BE2C (cell line): ENCODE results near the gene GPR39.

Experiments used
- DNase-seq: peaks from one replicate; pipeline ENCODE4 v3.0.0-alpha.2; 2020
- H3K27me3 ChIP-seq: fragments of 250-450 bp; sonication (Bioruptor Pico); 2 replicates; pipeline ENCODE4 v1.5.1; 2020; ENCODE audit warnings: mild to moderate bottlenecking
- H3K36me3 ChIP-seq: fragments of 250-450 bp; sonication (Bioruptor Pico); 2 replicates; pipeline ENCODE4 v1.5.1; 2020; ENCODE audit warnings: mild to moderate bottlenecking
- H3K4me1 ChIP-seq: fragments of 250-450 bp; sonication (Bioruptor Pico); 2 replicates; pipeline ENCODE4 v1.5.1; 2020
- H3K4me3 ChIP-seq: 2 replicates; pipeline ENCODE4 v1.5.1; 2011; ENCODE audit warnings: low read depth, low read length
- H3K9me3 ChIP-seq: fragments of 250-450 bp; sonication (Bioruptor Pico); 2 replicates; pipeline ENCODE4 v1.5.1; 2020
- TF ChIP-seq, protein P1 (sequence below): IDR thresholded peaks from 2 replicates; pipeline ENCODE4 v1.5.1; 2012; ENCODE audit warnings: mild to moderate bottlenecking, low read depth, low read length

Gene GPR39

DNA sequence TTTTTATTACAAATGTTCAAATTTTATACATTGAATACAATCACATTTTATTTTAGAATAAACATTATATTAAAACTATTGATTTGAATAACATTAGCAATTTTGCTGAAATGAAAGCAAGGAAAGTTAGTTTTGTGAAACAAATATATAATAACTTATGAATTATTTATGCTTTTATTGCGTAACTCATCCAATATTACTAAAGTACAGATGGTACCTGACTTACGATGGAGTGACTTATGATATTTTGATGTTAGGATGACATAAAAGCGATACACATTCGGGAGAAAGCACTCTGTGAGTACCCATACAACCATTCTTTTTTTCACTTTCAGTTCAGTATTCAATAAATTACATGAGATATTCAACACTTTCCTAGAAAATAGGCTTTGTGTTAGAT, 26.5 kb downstream of the GPR39 start:
- Histone ChIP-seq H3K4me1 (no peaks in the 10 kb centered on the region), H3K36me3 (no peaks in the 10 kb centered on the region), H3K27me3 (no peaks in the 10 kb centered on the region), H3K4me3 (no peak overlapping the region), H3K9me3 (no peaks in the 10 kb centered on the region)
- TF ChIP-seq, protein P1, sequence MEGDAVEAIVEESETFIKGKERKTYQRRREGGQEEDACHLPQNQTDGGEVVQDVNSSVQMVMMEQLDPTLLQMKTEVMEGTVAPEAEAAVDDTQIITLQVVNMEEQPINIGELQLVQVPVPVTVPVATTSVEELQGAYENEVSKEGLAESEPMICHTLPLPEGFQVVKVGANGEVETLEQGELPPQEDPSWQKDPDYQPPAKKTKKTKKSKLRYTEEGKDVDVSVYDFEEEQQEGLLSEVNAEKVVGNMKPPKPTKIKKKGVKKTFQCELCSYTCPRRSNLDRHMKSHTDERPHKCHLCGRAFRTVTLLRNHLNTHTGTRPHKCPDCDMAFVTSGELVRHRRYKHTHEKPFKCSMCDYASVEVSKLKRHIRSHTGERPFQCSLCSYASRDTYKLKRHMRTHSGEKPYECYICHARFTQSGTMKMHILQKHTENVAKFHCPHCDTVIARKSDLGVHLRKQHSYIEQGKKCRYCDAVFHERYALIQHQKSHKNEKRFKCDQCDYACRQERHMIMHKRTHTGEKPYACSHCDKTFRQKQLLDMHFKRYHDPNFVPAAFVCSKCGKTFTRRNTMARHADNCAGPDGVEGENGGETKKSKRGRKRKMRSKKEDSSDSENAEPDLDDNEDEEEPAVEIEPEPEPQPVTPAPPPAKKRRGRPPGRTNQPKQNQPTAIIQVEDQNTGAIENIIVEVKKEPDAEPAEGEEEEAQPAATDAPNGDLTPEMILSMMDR = no peak
- no peak for DNase-seq

DNA sequence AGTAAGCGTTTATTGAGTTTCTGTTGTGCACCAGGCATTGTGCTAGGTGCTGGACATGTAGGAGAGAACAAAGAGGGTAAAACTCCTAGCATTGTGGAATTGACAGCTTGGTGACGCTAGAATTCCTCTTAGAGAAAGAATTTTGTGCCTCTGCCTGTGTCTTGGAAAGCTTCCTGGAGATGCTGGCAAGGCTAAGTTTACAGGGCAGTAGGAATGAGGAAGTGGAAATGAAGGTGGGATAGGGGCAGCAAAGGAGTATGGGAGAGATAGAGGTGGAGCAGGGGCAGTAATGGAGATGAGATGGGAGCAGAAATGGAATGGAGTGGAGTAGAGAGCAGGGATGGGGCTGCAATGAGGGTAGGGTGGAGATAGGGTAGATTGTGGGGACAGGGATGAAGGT, 29.8 kb downstream of the GPR39 start:
- TF ChIP-seq, protein P1 = no peak
- Histone ChIP-seq H3K27me3 (no peaks in the 10 kb centered on the region), H3K36me3 (no peaks in the 10 kb centered on the region), H3K4me3 (no peak overlapping the region), H3K4me1 (no peaks in the 10 kb centered on the region), H3K9me3 (no peaks in the 10 kb centered on the region)
- no peak for DNase-seq

DNA sequence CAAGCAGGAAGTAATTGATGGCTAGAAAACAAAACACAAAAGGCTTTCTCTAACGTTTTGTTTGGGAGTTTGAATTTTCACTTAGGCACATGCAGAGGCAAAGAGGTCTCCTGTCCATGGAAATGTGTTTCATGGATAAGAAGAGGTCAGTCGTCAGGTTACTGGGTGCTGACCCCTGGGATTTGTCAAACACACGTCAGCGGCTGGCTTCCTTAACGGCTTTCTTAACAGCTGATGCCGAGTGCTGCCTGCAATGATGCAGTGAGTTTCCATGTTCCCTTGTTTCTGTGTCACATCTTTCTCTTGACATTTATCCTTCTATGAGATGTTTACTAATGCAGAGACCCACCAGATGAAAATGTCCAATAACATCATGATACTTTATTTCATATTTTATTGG, 31.7 kb downstream of the GPR39 start:
- no peaks in the 10 kb centered on the region for H3K36me3 ChIP-seq
- TF ChIP-seq, protein P1 = no peak
- H3K27me3 ChIP-seq = no peaks in the 10 kb centered on the region
- H3K4me3 ChIP-seq = no peak overlapping the region
- no peaks in the 10 kb centered on the region for H3K4me1 ChIP-seq
- no peaks in the 10 kb centered on the region for H3K9me3 ChIP-seq
- DNase-seq = no peak

DNA sequence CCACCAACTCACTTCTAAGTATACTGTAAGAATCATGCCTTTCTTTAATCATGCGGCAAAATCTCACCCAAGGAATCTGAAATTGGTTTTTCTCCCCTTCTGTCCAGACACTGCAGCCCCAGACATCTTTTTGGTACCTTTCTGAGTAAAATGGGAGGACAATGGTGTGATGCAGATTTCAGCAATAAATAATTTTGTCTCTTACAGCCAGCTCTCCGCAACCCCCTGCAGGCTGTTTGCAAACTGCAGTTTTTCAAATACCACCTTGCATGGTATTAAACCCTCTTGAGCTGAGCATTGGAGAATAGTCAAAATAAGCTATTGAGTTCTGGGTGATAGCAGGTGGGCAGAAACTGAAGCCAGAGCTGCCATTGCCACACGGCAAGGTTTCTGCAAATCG, 32.2 kb downstream of the GPR39 start:
- DNase-seq = no peak
- TF ChIP-seq, protein P1 = peak; percentile 26
- H3K9me3 ChIP-seq = no peaks in the 10 kb centered on the region
- no peaks in the 10 kb centered on the region for H3K4me1 ChIP-seq
- no peaks in the 10 kb centered on the region for H3K36me3 ChIP-seq
- H3K27me3 ChIP-seq = no peaks in the 10 kb centered on the region
- no peak overlapping the region for H3K4me3 ChIP-seq

DNA sequence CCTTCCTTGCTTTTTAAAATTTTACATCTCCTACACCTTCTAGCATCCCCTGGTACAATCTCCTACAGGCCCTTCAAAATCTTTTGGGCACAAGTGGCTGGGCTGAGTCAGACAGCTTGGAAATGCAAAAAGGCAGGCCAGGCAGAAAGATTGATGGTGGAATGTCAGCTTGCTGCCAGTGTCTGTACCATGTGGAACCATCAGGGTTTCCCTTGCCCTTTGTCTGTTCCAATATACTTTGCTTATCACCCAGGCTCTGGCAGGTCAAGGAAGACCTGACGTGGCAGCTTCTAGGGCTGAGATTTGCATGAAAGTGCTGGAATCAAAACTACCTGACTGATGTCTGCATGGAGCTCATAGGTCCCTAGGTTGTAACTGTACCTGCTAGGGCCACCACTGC, 33.3 kb downstream of the GPR39 start:
- H3K36me3 ChIP-seq = no peaks in the 10 kb centered on the region
- TF ChIP-seq, protein P1 = no peak
- no peaks in the 10 kb centered on the region for H3K9me3 ChIP-seq
- no peak for DNase-seq
- H3K4me1 ChIP-seq = no peaks in the 10 kb centered on the region
- H3K27me3 ChIP-seq = no peaks in the 10 kb centered on the region
- H3K4me3 ChIP-seq = no peak overlapping the region

DNA sequence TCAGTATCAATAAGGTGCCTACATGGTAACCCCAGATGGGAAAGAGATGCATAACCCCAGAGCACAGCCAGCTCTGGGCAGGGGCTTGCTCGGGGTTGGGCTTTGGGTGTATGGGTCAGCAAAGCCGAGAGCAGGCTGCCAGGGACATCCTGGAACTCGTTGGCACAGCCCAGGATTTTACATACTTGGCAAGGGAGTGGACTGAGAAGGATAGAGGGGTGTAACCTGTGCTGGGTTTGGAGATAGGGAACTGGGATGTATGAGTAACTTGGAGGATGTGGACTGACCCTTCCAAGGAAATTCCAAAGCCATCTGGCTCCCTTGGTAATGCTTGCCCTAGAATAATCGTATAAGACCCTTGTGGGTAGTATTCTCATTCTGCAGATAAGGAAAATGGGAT, 44.2 kb downstream of the GPR39 start:
- TF ChIP-seq, protein P1 = no peak
- DNase-seq = no peak
- no peaks in the 10 kb centered on the region for H3K4me1 ChIP-seq
- no peaks in the 10 kb centered on the region for H3K36me3 ChIP-seq
- H3K27me3 ChIP-seq = no peaks in the 10 kb centered on the region
- no peak overlapping the region for H3K4me3 ChIP-seq
- H3K9me3 ChIP-seq = no peaks in the 10 kb centered on the region
